SU-DHL-6 (cell line): Measurements from ENCODE around the gene C1S.

Source experiments
- CTCF ChIP-seq: fragments of 200-600 bp; sonication (generic); IDR thresholded peaks from one replicate; pipeline ENCODE4 v1.5.1; 2017; ENCODE audit warnings: antibody characterized with exemption, mild to moderate bottlenecking, low read length, moderate library complexity; ENCODE audit not compliant: insufficient read depth, poor library complexity, severe bottlenecking
- EZH2phosphoT487 ChIP-seq: fragments of 200-600 bp; sonication (generic), shearing (Covaris generic); conservative IDR thresholded peaks from 2 replicates; pipeline ENCODE4 v1.6.1; 2018; ENCODE audit warnings: mild to moderate bottlenecking, antibody characterized with exemption, low read length, moderate library complexity, mixed read lengths

- no peak for TF ChIP-seq CTCF
- TF ChIP-seq EZH2phosphoT487, result no peak
Observed at GRCh38 chr12:7061596-7061995, 1.1 kb downstream of the C1S start.
